ENCODE measurements around the gene SLC33A1. TPM values are rescaled to one million over a fixed set of nuclear protein-coding genes. Genes with fewer than 3 reads are reported as not detected.
"Not testable (repeated sequence)": the region's sequence is repeated elsewhere in the genome, so short reads cannot be mapped to it uniquely, and the experiment has no call there.

The SLC33A1 gene
- total RNA-seq, 1 donor from 2014 or later: 19.7 TPM

GRCh38 chr3:155889212-155889611 is 35.0 kb upstream of the SLC33A1 start:
- Mint-ChIP-seq H3K27me3 (ENCODE audit: unreplicated experiment) (no peaks in the 10 kb centered on the region), H3K9me3 (ENCODE audit: unreplicated experiment) (no peaks in the 10 kb centered on the region), H3K27ac (ENCODE audit: unreplicated experiment) (no peak overlapping the region), H3K4me1 (ENCODE audit: low read depth, unreplicated experiment) (peaks cover 14% of the 10 kb centered on the region), H3K36me3 (ENCODE audit: unreplicated experiment) (no peaks in the 10 kb centered on the region), H3K4me3 (ENCODE audit: unreplicated experiment) (no peak overlapping the region)
- DNase-seq: no peak
- no peak for TF ChIP-seq CTCF (IDR thresholded peaks at IDR 0.05; ENCODE audit: partially characterized antibody, unreplicated experiment)

DNA sequence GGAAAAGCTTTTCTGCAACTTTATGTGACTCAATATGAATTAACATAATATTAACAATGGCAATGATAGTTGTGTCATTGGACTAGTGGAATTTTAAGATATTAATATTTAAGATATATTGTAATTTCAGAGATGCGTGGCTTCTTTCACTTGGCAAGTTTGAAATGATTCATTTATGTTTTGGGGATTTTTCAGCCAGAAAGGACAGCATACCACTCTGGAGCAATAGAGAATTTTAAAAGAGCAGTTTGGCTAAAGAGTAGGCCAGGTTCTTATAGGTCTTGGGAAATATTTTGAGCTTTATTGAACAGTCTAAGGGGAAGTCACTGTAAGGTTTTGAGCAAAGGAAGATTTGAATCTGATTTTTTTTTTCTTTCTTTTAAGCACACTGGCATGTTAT is 32.7 kb upstream of the SLC33A1 start:
- H3K27ac Mint-ChIP-seq (ENCODE audit: unreplicated experiment): no peak overlapping the region
- no peak for TF ChIP-seq CTCF (IDR thresholded peaks at IDR 0.05; ENCODE audit: partially characterized antibody, unreplicated experiment)
- H3K4me1 Mint-ChIP-seq (ENCODE audit: low read depth, unreplicated experiment): peaks cover 18% of the 10 kb centered on the region
- H3K4me3 Mint-ChIP-seq (ENCODE audit: unreplicated experiment): no peak overlapping the region
- H3K27me3 Mint-ChIP-seq (ENCODE audit: unreplicated experiment): no peaks in the 10 kb centered on the region
- no peak for DNase-seq
- H3K9me3 Mint-ChIP-seq (ENCODE audit: unreplicated experiment): no peaks in the 10 kb centered on the region
- no peaks in the 10 kb centered on the region for H3K36me3 Mint-ChIP-seq (ENCODE audit: unreplicated experiment)

GRCh38 chr3:155886348-155886747 is 32.1 kb upstream of the SLC33A1 start:
- not testable (repeated sequence) for DNase-seq; H3K27me3 Mint-ChIP-seq (ENCODE audit: unreplicated experiment); H3K36me3 Mint-ChIP-seq (ENCODE audit: unreplicated experiment); H3K27ac Mint-ChIP-seq (ENCODE audit: unreplicated experiment); H3K4me3 Mint-ChIP-seq (ENCODE audit: unreplicated experiment); H3K9me3 Mint-ChIP-seq (ENCODE audit: unreplicated experiment)
- H3K4me1 Mint-ChIP-seq (ENCODE audit: low read depth, unreplicated experiment): peaks cover 20% of the 10 kb centered on the region

GRCh38 chr3:155885292-155885691 is 31.1 kb upstream of the SLC33A1 start:
- no peak for TF ChIP-seq CTCF (IDR thresholded peaks at IDR 0.05; ENCODE audit: partially characterized antibody, unreplicated experiment)
- Mint-ChIP-seq H3K4me1 (ENCODE audit: low read depth, unreplicated experiment) (peaks cover 15% of the 10 kb centered on the region), H3K27me3 (ENCODE audit: unreplicated experiment) (no peaks in the 10 kb centered on the region), H3K36me3 (ENCODE audit: unreplicated experiment) (no peaks in the 10 kb centered on the region), H3K27ac (ENCODE audit: unreplicated experiment) (no peak overlapping the region), H3K4me3 (ENCODE audit: unreplicated experiment) (no peak overlapping the region), H3K9me3 (ENCODE audit: unreplicated experiment) (no peaks in the 10 kb centered on the region)
- no peak for DNase-seq

DNA sequence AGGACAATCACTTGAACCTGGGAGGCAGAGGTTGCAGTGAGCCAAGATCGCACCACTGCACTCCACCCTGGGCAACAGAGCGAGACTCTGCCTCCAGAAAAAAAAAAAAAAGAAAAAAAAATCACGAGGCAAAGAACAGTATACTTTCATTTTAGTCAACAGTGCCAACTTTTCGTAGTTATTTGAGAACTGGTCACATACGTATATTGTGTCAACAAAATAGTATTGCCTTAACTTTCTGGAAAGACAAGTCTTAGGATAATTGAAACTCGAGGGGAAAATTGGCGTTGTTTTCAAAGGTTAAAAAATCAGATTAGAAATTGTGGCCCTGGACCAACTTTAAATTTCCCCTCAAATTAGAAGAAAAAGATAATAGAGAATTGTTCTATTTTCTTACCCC is 30.1 kb upstream of the SLC33A1 start:
- Mint-ChIP-seq H3K9me3 (ENCODE audit: unreplicated experiment) (no peaks in the 10 kb centered on the region), H3K4me1 (ENCODE audit: low read depth, unreplicated experiment) (peaks cover 17% of the 10 kb centered on the region), H3K27me3 (ENCODE audit: unreplicated experiment) (no peaks in the 10 kb centered on the region), H3K36me3 (ENCODE audit: unreplicated experiment) (no peaks in the 10 kb centered on the region), H3K27ac (ENCODE audit: unreplicated experiment) (no peak overlapping the region), H3K4me3 (ENCODE audit: unreplicated experiment) (no peak overlapping the region)
- DNase-seq: no peak
- TF ChIP-seq CTCF (IDR thresholded peaks at IDR 0.05; ENCODE audit: partially characterized antibody, unreplicated experiment): no peak

GRCh38 chr3:155880286-155880685 is 26.1 kb upstream of the SLC33A1 start:
- TF ChIP-seq CTCF (IDR thresholded peaks at IDR 0.05; ENCODE audit: partially characterized antibody, unreplicated experiment): no peak
- Mint-ChIP-seq H3K9me3 (ENCODE audit: unreplicated experiment) (peaks cover 9% of the 10 kb centered on the region), H3K4me1 (ENCODE audit: low read depth, unreplicated experiment) (peaks cover 40% of the 10 kb centered on the region), H3K36me3 (ENCODE audit: unreplicated experiment) (no peaks in the 10 kb centered on the region), H3K27ac (ENCODE audit: unreplicated experiment) (no peak overlapping the region), H3K27me3 (ENCODE audit: unreplicated experiment) (peaks cover 3% of the 10 kb centered on the region), H3K4me3 (ENCODE audit: unreplicated experiment) (no peak overlapping the region)
- DNase-seq: no peak
